MM.1S (cell line): Measurements from ENCODE around the gene CTAGE4.
"Not testable (repeated sequence)": the region's sequence is repeated elsewhere in the genome, so short reads cannot be mapped to it uniquely, and the experiment has no call there.

Experiments
- DNase-seq: peaks from one replicate; pipeline ENCODE4 v3.0.0-alpha.2; 2015
- H2AFZ ChIP-seq: fragments of 300-600 bp; sonication (generic); 2 replicates; pipeline ENCODE4 v1.6.0; 2016; ENCODE audit warnings: antibody characterized with exemption, low read length
- H3F3A ChIP-seq: fragments of 300-600 bp; sonication (generic); 2 replicates; pipeline ENCODE4 v1.6.1; 2016; ENCODE audit warnings: mild to moderate bottlenecking, antibody characterized with exemption, low read length, moderate library complexity, mixed read lengths; ENCODE audit not compliant: insufficient read depth
- H3K27ac ChIP-seq: fragments of 300-600 bp; sonication (generic); 2 replicates; pipeline ENCODE4 v1.5.1; 2016; ENCODE audit warnings: mild to moderate bottlenecking, low read length
- H3K27me3 ChIP-seq: fragments of 300-600 bp; sonication (generic); replicated peaks from 2 replicates; pipeline ENCODE4 v1.6.0; 2016; ENCODE audit warnings: low read length; ENCODE audit not compliant: insufficient read depth
- H3K36me3 ChIP-seq: fragments of 300-600 bp; sonication (generic); replicated peaks from 2 replicates; pipeline ENCODE4 v1.6.1; 2016; ENCODE audit warnings: mild to moderate bottlenecking, low read length, mixed read lengths; ENCODE audit not compliant: insufficient read depth
- H3K4me1 ChIP-seq: fragments of 300-600 bp; sonication (generic); 2 replicates; pipeline ENCODE4 v1.6.1; 2016; ENCODE audit warnings: low read length, mixed read lengths
- H3K4me2 ChIP-seq: fragments of 300-600 bp; sonication (generic); 2 replicates; pipeline ENCODE4 v1.6.0; 2016; ENCODE audit warnings: low read depth, low read length
- H3K4me3 ChIP-seq: fragments of 300-600 bp; sonication (generic); 2 replicates; pipeline ENCODE4 v1.5.1; 2016; ENCODE audit warnings: low read length, mixed read lengths
- H3K79me2 ChIP-seq: fragments of 300-600 bp; sonication (generic); 2 replicates; pipeline ENCODE4 v1.6.1; 2016; ENCODE audit warnings: mixed run types, low read length, mixed read lengths
- H3K9ac ChIP-seq: fragments of 300-600 bp; sonication (generic); 2 replicates; pipeline ENCODE4 v1.6.1; 2016; ENCODE audit warnings: low read length, mixed read lengths
- H3K9me2 ChIP-seq: fragments of 300-600 bp; sonication (generic); replicated peaks from 2 replicates; pipeline ENCODE4 v1.6.1; 2016; ENCODE audit warnings: mild to moderate bottlenecking, low read length, mixed read lengths; ENCODE audit not compliant: insufficient read depth
- H3K9me3 ChIP-seq: fragments of 300-600 bp; sonication (generic); replicated peaks from 2 replicates; pipeline ENCODE4 v1.6.1; 2016; ENCODE audit warnings: mild to moderate bottlenecking, low read length, mixed read lengths; ENCODE audit not compliant: insufficient read depth
- H4K20me1 ChIP-seq: fragments of 300-600 bp; sonication (generic); 2 replicates; pipeline ENCODE4 v1.6.1; 2016; ENCODE audit warnings: mild to moderate bottlenecking, low read length, moderate library complexity, mixed read lengths; ENCODE audit not compliant: insufficient read depth

CTAGE4 gene

GRCh38 chr7:144231027-144231426 lies 47.8 kb downstream of the CTAGE4 start:
- H3K4me1 ChIP-seq, H3K36me3 ChIP-seq, H3K9me3 ChIP-seq: not testable (repeated sequence)

GRCh38 chr7:144233039-144233438 lies 49.8 kb downstream of the CTAGE4 start:
- DNase-seq, H4K20me1 ChIP-seq, H3K79me2 ChIP-seq, H3K9me2 ChIP-seq, H3K27me3 ChIP-seq, H3K9me3 ChIP-seq, H3K4me3 ChIP-seq, H3K27ac ChIP-seq, H2AFZ ChIP-seq, H3F3A ChIP-seq, H3K4me1 ChIP-seq, H3K36me3 ChIP-seq, H3K9ac ChIP-seq, H3K4me2 ChIP-seq: not testable (repeated sequence)

More at GRCh38 chr7:144231027-144231426, 47.8 kb downstream of the CTAGE4 start:
- H3K9ac ChIP-seq, H3K79me2 ChIP-seq, H3K4me3 ChIP-seq, DNase-seq, H3K27me3 ChIP-seq, H3K4me2 ChIP-seq, H3F3A ChIP-seq, H2AFZ ChIP-seq, H3K9me2 ChIP-seq, H4K20me1 ChIP-seq, H3K27ac ChIP-seq: not testable (repeated sequence)
